ENCODE results near the gene ULK3.
A peak's percentile ranks its signal among the peaks of the same experiment; 100 is the strongest.

ULK3 gene

GRCh38 chr15:74799255-74799855 is 43.6 kb downstream of the ULK3 start:
- DNase-seq (ENCODE audit: low spot score), result no peak

DNA sequence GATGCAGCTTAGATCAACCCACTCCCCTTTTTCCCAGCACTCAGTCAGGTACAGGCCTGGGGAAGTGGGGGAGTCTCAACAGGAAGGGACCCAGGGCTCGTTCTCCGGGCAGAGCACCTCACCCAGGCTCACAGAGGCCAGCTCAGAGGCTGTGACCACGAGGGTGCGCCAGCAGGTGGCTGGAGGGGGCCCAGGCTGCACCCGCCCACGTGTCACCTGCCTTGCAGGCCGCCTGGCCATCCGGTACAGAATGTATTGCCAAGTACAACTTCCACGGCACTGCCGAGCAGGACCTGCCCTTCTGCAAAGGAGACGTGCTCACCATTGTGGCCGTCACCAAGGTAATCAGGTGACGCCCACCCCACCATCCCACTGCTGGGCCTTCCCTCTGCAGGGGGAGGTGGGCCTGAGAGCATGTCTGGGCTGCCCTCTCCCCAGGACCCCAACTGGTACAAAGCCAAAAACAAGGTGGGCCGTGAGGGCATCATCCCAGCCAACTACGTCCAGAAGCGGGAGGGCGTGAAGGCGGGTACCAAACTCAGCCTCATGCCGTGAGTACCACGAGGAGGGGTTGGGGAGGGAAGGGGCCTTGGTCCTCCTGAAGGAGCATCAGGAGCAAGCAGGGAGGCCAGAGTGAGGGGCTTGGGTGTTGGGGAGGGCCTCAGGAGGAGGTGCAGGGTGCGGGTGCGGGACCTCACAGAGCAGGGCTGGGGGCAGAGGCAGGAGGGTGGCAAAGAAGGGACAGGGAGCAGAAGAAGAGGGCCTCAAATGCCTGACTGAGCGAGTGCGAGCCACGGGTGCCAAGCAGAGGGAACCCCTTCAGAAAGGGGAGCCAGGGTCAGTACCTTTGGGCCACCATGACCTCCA is 44.3 kb downstream of the ULK3 start:
- DNase-seq (ENCODE audit: low spot score), result no peak

DNA sequence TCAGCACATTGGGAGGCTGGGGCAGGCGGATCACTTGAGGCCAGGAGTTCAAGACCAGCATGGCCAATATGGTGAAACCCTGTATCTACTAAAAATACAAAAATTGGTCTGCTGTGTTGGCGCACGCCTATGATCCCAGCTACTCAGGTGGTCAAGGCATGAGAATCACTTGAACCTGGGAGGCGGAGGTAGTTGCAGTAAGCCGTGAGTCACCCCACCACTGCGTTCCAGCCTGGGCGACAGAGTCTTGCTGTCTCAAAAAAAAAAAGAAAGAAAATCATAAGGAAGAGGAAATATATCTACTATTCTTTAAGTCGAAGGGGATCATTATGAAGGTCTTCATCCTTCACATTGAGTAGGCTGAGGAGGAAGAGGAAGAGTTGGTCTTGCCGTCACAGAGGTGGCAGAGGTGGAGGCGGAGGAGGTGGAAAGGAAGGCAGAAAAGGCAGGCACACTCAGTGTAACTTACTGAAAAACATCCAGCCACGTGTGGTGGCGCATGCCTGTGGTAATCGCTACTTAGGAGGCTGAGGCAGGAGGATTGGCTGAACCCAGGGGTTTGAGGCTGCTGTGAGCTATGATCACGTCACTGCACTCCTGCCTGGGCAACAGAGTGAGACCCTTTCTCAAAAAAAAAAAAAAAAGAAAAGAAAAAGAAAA is 46.9 kb downstream of the ULK3 start:
- DNase-seq (ENCODE audit: low spot score), result no peak

DNA sequence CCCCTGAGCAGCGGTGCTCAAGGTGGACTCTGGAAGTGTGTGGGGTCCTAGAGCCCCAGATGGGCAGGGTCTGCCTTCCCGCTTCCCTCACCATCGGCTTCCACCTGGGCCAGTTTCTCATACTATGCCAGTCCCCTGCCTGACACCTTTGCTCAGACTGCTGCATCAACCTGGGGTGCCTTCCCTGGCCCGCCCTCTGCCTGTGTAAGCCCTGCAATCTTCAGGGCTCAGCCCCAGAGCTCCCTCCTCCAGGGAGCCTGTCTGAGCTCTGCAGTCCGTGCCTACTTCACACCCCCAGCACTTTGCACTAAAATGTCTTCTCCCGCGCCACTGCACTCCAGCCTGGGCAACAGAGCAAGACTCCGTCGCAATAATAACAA is 48.0 kb downstream of the ULK3 start:
- DNase-seq (ENCODE audit: low spot score), result no peak

DNA sequence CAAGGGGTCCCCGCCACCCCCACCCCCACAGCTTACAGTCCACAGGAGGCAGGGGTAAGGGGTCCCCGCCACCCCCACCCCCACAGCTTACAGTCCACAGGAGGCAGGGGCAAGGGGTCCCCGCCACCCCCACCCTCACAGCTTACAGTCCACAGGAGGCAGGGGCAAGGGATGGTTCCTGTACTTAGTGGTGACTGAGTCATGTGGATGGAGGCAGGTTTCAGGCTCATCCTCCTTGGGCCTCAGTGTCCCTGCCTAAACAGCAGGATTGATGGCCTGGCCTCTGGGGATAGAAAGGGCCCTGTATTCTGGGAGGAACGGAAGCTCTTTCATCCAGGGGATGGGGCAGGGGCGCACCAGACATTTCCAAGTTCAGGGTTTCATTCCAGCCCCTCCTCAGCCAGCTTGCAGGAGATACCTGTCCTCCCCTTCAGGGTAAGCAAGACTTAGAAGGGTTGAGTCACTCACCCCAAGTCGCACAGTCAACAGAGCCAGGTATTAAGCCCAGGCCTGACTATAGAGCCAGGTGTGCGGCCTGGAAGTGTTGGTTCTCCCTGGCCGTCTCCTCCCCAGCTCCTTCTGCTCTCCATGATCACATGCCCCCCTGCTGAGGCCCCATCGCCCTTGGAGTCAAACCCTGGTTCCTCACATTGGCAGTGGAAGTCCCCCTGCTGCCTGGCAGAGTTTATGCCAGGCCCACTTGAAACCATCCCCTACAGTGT is 48.5 kb downstream of the ULK3 start:
- DNase-seq (ENCODE audit: low spot score), result no peak

DNA sequence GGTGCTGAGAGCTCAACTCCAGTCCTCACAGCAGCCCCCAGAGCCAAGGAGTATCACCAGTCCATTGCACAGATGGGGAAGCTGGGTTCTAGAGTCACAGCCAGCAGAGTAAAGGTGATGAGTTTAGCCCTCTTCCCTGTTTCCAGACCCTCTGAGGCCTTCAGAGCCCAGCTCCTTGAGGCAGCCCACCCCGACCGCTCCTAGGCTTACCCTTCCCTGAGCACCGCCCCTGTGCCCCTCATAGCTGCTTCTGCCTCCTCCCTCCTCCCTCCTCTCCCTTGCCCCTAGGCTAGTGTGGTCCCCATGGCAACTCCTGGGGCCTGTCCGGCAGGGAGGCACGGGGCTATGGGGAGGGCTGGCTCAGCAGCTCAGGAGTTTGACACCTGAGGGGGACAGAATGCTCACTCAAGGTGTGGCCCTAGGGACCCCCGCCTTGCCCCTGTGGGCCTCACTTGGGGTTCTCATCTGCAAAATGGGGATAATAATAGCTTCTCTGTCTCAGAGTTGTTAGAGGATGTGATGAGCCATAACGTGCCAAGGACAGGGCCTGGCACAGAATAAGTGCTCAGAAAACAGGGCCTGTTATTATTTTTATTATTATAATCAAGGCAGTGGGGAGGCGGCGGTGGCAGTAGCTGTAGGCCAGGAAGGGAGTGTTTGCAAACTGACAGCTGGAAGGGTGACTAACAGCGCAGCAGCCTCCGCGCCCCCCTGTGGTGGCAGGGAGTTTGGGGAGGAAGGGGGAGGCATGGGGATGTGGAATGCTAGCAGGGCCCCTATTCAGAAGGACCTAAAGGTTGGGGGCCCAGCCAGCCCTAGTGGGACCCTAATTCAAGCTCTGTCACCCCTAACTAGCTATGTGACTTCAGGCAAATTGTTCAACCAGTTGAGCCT is 49.6 kb downstream of the ULK3 start:
- no peak for DNase-seq (ENCODE audit: low spot score)

- DNase-seq (ENCODE audit: low spot score), result no peak
Measured at GRCh38 chr15:74792227-74793016, 50.5 kb downstream of the ULK3 start.

GRCh38 chr15:74791667-74792066 is 51.3 kb downstream of the ULK3 start:
- DNase-seq (ENCODE audit: low spot score), result no peak

DNA sequence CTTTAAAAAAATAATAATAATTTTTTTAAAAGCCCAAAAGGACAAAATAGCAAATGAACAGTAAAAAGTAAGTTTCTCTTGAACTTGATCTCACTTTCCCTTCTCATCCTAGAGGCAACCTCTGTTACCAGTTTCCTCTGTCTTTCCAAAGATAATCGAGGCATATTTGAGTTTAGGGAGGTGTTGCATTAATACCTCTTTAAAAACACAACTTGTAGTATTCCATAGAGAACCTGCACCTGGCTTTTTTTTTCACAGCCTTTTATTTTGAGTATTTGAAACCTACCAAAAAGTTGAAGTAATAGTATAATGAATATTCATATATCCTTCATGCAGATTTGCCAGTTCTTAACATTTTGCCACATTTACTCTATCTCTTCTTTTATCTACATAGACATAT is 51.9 kb downstream of the ULK3 start:
- no peak for DNase-seq (ENCODE audit: low spot score)

GRCh38 chr15:74790080-74790916 is 52.7 kb downstream of the ULK3 start:
- DNase-seq (ENCODE audit: low spot score), result peak; percentile 84

DNA sequence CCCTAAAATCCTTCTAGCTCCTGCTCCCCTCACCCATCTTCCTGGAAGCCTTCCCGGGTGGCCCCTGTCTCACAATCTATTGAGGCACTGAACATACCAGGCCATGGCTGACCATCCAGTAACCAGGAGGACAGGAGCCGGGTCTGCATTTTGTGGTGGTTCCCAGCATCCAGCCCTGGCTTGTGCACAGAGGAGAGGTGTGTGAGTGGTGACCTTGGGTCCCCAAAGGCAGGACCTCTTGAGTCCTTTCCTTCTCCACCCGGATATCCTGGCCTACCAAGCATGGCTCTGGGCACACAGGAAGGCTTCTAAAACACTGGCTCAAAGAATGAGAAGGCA is 53.2 kb downstream of the ULK3 start:
- no peak for DNase-seq (ENCODE audit: low spot score)

GRCh38 chr15:74789171-74789631 is 53.8 kb downstream of the ULK3 start:
- no peak for DNase-seq (ENCODE audit: low spot score)

- no peak for DNase-seq (ENCODE audit: low spot score)
Measured at GRCh38 chr15:74788683-74789151, 54.2 kb downstream of the ULK3 start.

GRCh38 chr15:74788042-74788682 is 54.8 kb downstream of the ULK3 start:
- no peak for DNase-seq (ENCODE audit: low spot score)

- DNase-seq (ENCODE audit: low spot score), result peak; percentile 86
Measured at GRCh38 chr15:74787251-74788041, 55.5 kb downstream of the ULK3 start.

GRCh38 chr15:74786551-74787165 is 56.3 kb downstream of the ULK3 start:
- no peak for DNase-seq (ENCODE audit: low spot score)

Data from Ammon's horn (tissue), 1 donor.